Stimulated activated CD4-positive, alpha-beta T cell treated with anti-CD3 and anti-CD28 coated beads, Interleukin-15, amount 100 ng/mL, for 48 hours (primary cell): ENCODE data around the gene DLK1.

ENCODE experiments used
- DNase-seq, 2 donors: peaks; one replicate each; pipeline ENCODE4 v3.0.0-alpha.2; 2020; ENCODE audit warnings: low read depth in 2 of 2

DLK1 gene

DNA sequence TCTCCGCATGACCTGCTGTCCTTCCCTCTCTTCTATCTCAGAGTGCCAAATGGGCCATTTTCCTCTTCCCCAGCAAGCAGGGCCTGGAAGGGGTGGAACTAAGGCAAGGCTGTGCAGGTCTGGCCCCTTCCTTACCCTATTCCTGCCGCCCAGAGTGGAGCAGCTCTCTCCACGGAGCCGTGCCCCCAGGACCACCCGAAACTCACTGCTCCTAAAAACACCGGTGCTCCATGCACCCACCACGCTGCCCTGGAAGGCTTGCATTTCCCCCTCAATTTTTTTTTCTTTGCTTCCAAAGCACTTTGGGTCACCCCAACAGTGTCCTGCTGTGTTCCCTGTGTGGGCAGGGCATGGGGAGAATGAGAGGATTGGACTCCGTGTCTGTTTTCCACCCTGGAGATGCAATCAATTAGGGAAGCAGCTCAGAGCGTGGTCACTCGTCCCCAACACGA lies 50.7 kb downstream of the DLK1 start:
- DNase-seq: no peak

DNA sequence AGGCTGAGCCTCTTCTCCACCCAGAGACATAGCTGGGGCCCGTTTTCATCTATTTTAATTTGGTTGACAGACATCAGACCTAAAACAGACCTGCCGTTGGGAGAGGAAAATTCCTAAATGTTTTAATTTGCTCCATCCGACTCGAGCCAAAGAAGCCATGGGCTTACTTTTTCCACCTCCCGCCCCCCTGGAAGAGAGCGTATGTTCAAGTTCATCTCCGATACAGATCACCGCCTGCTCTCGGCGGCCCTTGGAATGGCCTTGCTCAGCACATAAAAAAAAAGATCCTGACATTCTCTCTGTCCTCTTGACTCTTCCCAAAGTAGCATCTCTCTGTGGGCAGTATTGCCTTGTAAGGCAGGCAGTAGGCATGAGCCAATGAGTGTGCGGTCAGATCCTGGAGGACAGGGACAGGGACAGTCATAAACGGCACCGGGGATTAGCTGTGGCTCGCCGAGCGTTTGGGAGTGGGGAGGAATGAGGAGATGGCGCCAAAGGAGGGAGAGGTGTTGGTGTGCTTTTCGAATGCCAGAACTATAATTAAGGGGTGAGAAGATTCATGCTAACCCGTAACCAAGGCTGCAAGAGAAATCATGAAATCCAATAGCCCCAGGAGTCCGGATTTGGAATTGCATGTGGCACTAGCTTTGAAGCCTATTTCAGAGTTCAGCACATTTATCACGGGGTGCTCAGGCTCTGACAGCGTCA lies 51.3 kb downstream of the DLK1 start:
- DNase-seq: no peak

DNA sequence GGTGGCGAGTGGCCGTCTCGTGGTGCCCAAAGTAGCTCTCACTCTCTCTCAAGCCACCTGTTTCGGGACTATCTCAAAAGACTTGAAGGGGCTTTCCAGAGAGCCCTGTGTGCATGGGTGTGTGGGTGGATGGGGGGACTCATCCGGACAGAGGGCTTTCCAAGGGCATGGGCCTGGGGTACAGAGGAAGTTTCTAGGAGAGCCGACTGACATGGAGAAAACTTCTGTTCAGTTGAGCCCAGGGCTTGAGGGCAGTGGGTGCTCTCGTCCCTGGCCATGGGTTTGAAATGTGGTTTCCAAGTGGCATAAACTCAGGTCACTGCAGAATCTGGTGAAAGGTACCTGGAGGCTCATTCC lies 51.8 kb downstream of the DLK1 start:
- no peak for DNase-seq

DNA sequence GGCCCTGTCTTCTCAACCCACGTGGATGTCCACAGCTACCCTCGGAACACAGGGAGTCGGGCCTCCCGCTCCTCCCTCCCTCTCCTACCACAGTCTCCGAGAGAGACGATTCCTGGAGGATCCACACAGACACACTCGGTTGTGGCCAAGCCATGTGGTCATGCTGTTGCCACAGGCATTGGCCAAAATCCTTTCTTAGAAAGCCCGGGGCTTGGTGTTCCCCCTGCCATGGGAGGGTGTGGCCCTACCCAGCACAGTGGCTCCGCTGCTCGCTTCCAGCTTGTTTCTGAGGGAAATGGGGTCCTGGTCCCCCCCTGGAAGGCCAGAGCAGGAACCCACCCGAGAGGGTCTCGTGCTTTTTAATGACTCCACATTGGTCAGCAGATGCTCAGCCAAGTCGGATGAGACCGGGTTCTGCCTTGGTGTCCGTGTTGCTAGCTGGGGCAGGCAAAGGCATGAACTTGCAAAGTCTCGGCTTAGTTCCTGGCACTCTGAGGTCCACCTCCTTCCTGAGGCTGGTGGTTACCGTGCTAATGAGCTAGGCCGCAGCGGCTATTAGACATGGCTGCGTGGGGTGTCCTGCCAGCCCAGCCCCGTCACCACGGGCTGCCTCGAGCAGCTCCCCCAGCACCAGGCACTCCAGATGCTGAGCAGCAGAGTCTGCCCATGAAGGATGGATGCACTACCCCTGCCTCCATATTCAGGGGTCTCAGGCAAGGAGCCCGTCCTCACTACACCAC lies 52.4 kb downstream of the DLK1 start:
- DNase-seq: no peak

DNA sequence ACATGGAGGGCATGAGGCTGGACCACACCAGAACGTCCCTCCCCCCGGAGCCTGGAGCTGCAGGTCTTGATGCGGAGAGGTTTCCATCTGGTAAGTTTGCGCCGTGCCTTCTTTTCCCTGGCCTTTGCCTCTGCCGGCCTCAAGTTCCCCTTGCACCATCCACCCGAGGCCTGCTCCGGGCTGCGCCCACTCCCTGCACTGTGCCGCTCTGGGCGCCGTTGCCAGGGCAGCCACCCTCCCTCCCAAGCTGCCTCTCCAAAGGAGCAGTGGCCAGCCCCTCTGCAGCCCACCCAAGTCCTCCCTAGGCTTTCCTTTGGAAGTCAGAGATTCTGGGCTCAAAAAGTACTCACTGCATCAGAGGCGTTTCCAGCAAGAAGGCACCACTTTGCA lies 53.0 kb downstream of the DLK1 start:
- no peak for DNase-seq

DNA sequence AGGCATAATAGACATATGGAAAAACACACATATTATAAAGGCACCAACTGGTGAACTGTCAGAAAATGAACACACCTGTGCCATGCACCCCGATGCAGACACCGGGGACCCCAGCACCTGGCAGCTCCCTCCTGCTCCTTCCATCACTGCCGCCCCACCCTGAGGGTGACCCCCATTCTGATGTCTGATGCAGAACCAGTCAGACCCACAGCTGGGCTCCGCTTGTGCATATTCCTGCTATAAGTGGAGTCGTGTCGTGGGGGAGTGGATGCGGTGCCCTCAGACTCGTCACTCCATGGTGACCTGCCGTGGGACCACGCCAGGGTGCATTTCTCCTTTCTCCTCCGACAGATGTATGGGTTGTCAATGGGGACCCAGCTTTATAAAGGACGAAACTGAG lies 53.6 kb downstream of the DLK1 start:
- no peak for DNase-seq

DNA sequence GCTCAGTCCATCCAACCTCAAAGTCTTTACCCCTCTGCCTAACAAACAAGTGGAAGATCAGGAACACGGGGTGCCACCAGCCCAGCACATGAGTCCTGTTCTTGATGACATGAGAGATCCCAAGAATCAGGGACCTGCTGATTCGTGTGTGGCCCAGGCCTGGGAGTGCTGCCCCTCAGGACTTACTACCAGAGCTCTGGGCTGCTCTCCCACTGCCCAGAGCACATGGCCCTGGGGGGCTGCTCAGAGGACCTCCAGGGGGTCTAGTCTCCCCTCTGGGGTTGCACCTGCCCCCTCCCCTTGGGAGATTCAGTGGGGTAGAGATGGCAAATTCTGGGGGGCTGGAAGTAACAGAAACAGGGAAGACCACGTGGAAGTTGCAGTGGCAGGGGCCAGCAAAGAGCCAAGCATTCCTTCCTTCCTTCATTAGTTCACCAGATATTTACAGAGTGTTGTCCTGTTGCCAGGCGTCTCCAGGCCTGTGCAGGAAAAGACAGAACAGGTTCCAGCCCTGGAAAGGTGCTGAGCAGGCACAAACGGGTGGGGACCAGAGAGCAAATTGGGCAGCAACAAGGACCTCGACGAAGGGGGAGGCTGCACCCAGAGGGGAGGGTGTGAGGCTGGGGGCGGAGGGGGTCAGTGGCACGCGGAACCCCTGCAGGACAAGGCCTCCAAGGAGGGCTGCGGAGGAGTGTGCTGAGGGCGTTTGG lies 54.1 kb downstream of the DLK1 start:
- no peak for DNase-seq

DNA sequence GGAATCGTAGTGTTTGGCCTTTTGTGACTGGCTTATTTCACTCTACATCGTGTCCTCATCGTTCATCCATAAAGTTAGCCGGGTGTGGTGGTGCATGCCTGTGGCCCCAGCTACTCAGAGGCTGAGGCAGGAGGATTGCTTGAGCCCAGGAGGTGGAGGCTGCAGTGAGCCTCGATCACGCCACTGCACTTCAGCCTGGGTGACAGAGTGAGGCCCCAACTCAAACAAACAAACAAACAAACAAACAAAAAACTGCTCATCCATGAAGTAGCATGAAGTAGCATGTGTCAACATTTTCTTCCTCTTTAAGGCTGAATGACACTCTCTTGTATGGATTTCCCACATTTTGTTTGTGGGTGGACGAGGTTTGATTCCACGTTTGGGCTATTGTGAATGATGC lies 55.3 kb downstream of the DLK1 start:
- no peak for DNase-seq

DNA sequence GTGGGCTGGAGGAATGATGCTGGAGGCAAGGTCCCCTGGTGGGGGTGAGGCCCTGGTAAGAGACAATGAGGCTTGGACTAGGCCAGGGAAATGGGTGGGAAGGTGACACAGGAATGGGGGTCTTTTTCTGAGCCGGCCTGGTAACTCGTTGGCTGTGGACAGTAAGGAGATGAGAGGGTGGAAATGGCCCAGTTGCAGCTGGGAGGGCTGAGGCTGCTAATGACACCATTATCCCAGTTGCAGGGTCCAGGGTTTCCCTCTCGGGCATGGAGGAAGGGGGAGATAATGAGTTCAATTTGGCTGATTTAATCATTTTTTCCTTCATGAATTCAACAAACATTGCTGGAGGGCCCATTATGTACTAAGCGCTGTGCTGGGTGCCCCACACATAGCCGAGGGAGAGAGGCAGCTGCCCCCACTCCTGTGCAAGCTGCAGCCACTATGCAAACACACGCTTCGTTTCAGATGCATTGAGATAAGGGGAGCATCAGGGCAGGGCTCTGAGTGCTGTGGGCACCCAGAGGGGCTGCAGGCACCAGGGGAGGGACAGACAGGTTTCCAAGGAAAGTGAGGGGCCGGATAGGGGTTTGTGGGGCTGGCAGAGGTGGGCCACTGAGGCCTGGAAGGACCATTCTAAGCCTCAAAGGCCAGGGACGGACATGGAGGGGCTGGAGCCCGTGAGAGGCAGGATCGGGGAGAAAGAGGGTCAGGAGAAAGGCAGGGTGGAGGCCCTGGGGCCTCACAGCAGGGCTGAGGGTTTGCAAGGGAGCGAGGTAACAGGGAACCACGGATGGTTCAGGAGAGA lies 56.0 kb downstream of the DLK1 start:
- no peak for DNase-seq

DNA sequence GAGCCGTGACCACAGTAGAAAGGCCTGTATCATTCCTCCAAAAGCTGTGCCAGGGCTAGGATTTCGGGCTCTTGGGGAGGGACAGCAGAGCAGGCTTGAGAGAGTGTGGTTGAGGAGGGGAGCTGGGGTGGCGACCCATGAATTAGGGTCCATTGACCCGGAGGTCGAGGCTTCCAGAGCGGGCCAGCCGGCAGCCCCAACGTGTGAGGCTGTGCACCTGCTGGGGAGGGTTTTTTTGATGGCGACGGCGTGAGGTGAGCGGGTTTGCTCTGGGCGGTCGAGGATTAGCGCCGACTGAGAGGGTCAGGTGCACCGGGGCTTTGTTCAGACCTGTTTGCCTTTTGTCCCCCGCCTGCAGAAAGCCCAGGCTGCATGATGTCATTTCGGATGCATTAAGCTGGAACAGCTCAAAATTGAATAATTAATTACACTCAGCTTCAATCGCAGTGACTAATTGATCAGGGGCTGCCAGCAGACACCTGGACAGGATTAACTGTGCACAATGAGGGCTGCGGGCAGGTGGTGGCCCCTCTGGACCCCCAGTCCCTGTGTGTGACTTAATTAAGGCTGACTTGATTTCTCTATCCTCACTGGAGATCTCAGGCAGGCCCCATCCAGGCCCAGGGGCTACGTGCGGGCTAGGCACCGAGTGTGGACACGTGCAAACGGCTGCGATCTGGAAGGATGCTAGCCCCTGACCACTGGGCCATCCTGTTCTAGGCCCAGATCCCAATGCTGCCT lies 57.1 kb downstream of the DLK1 start:
- no peak for DNase-seq

DNA sequence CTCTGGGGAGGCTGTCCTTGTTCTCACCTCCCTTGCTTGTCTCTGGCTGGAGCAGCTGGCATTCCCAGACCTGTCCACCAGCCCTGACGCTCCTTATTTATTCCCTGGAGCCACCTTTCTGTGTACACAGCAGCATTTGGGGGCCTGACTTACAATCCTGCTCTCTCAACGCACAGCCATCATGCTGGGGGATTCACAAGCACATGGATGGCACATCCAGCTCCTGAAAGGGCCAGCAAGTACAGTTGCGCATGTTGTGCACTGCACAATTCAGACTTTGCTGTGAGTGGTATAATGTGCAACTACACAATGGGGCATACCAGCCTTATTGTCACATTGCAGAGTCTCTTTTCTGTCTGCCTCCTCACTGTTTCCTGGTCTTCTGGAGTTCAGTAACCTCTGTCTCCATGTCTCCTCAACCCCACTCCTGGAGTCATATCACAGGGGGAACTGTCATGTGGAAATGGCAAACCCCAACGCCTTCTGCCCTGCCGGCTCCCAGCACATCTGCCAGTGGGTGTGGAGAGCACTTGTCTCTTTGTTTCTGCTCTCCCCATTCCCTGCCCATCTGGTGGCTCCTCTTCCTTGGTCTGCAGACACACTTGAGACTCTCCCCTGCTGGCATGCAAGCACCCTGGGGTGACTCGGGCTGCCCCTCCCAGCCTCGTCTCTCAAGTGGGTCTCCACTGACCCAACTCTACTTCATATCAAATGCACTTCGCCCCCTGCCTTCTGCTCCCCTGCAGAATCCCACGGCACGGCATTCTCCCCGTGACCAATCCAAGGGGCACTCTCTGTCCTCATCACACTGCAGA lies 58.0 kb downstream of the DLK1 start:
- no peak for DNase-seq

DNA sequence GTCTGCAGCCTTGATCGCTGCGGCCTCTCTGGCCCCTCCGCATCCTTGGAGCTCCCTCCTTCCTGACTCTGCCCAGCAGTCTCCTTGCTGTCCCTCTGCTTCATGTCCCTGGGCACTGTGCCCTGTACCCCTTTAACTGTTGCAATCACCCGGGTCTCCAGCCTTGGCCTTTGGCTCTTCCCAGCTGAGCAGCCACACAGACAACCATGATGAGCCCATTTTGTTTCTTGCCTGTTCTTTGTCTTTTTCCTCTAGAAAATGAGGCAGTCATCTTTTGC lies 58.6 kb downstream of the DLK1 start:
- DNase-seq: no peak

DNA sequence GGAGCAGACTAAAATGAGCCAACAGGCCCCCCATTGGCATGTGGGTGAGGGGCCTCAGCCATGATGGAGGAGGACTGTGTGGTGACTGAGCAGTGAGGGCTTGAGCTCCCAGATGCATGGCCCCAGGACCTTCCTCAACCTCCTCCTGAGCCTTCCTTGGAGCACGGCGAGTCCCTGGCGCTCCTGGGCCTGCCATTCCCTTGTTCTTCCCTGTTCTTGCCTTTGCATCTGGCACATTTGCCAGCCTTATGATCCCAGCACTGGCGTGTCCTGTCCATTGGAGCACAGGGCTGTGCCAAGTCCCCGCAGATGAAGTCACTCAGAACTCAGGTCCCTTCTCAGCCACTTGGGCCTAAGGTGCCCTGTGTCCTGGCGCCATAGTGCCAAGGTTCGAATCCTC lies 58.9 kb downstream of the DLK1 start:
- DNase-seq: no peak

DNA sequence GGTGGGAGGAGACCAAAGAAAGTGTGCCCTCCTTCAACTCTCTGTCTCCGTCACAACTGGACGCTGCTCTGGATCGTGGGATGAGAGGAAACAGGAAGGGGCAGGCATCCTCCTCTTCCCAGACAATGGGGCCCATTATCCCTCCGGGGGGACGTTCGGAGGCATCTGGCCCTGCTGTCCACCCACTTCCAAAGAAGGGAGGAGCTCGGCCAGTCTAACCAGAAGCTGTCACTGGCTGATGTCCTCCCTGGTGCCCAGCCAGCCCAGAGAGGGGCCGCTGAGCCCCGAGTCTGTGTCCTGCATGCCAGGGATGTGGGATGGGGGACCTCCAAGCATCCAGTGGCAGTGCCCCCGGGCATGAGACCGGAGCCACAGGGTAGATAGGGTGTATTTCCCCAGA lies 59.4 kb downstream of the DLK1 start:
- no peak for DNase-seq

DNA sequence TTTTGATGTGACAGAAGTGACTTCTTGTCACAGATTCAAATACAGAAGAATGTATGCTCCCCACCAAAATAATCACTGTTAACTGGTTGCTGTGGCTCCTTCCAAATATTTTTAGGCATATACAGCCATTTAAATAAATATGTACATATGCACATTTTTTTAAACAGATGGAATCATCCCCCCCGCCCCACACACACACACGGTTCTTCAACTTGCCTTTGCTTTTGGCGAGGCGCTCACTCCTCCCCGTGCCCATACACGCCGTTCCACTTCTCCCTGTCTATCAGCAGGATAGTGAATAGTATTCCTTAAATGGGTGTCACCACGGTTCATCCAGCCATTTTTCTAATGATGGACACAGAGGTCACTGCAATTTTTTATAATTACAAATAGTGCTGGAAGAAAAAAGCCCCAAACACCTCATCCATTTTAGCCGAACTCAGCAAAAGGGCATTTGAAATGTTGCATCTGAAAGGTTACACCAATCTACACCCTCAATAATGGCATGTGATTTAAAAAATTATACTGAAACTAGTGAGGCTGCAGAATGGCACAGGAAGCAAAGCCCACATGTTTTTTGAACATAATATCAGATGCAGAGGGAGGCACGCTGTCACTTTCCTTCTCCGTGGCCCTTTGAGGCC lies 60.0 kb downstream of the DLK1 start:
- DNase-seq: no peak

DNA sequence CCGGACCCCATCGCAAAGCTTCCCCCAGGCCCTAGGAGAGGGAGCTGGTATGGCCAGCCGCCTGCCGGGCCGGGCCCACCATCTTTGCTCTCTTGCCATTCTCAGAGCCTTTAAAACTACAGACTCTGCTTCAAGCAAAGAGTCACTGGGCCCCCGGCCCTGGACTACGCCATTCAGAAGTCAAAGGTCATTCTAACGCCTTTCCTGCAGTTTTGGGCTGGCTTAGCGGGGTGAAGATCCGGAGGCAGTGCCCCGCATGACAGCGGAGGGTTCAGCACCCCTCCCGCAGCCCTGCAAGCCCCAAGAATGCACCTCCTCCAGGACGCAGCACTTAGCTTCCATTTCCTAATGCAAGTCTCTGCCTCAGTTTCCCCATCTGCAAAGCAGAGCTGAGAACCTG lies 61.0 kb downstream of the DLK1 start:
- DNase-seq: no peak
